Loucy (cell line): Measurements from ENCODE around the gene PDS5A.

ENCODE experiments used
- H2AFZ ChIP-seq: fragments of 200-600 bp; sonication (generic); 2 replicates; pipeline ENCODE4 v1.6.0; 2016; ENCODE audit warnings: antibody characterized with exemption, mild to moderate bottlenecking, low read length, moderate library complexity
- H3F3A ChIP-seq: fragments of 200-600 bp; 2 replicates; pipeline ENCODE4 v1.6.0; 2016; ENCODE audit warnings: antibody characterized with exemption, low read depth, mild to moderate bottlenecking
- H3K27me3 ChIP-seq: fragments of 200-600 bp; sonication (generic); 2 replicates; pipeline ENCODE4 v1.6.1; 2014; ENCODE audit warnings: low read length, mild to moderate bottlenecking; ENCODE audit not compliant: insufficient read depth, poor library complexity, severe bottlenecking
- H3K36me3 ChIP-seq: fragments of 200-600 bp; sonication (generic); 2 replicates; pipeline ENCODE4 v1.6.1; 2016; ENCODE audit warnings: low read length; ENCODE audit not compliant: insufficient read depth
- H3K4me1 ChIP-seq: fragments of 200-600 bp; sonication (generic); 2 replicates; pipeline ENCODE4 v1.5.1; 2014; ENCODE audit warnings: low read length, mild to moderate bottlenecking; ENCODE audit not compliant: insufficient read depth, poor library complexity, severe bottlenecking
- H3K4me2 ChIP-seq: fragments of 200-600 bp; sonication (generic); 2 replicates; pipeline ENCODE4 v1.6.0; 2014; ENCODE audit warnings: antibody characterized with exemption, low read length, low read depth, mild to moderate bottlenecking; ENCODE audit not compliant: poor library complexity, severe bottlenecking
- H3K4me3 ChIP-seq: fragments of 200-600 bp; sonication (generic); 2 replicates; pipeline ENCODE4 v1.5.1; 2014; ENCODE audit warnings: low read length, mild to moderate bottlenecking, mixed read lengths; ENCODE audit not compliant: poor library complexity, severe bottlenecking
- H3K79me2 ChIP-seq: fragments of 200-600 bp; sonication (generic); 2 replicates; pipeline ENCODE4 v1.6.1; 2014; ENCODE audit warnings: low read length; ENCODE audit not compliant: insufficient read depth
- H3K9ac ChIP-seq: fragments of 200-600 bp; sonication (generic); 2 replicates; pipeline ENCODE4 v1.6.0; 2014; ENCODE audit warnings: mild to moderate bottlenecking, low read depth, low read length, moderate library complexity; ENCODE audit not compliant: poor library complexity, severe bottlenecking
- H3K9me2 ChIP-seq: fragments of 200-600 bp; sonication (generic); replicated peaks from 2 replicates; pipeline ENCODE4 v1.6.1; 2016; ENCODE audit warnings: low read depth, low read length, mixed read lengths
- H3K9me3 ChIP-seq: fragments of 200-600 bp; sonication (generic); 2 replicates; pipeline ENCODE4 v1.6.1; 2014; ENCODE audit warnings: mild to moderate bottlenecking, antibody characterized with exemption, low read length, low read depth; ENCODE audit not compliant: insufficient read depth
- H4K20me1 ChIP-seq: fragments of 200-600 bp; sonication (generic); 2 replicates; pipeline ENCODE4 v1.6.0; 2014; ENCODE audit warnings: antibody characterized with exemption, low read length, mild to moderate bottlenecking; ENCODE audit not compliant: insufficient read depth, poor library complexity, severe bottlenecking
- EZH2phosphoT487 ChIP-seq: fragments of 200-600 bp; IDR thresholded peaks from 2 replicates; pipeline ENCODE4 v1.6.1; 2018; ENCODE audit warnings: antibody characterized with exemption, mild to moderate bottlenecking, moderate library complexity, borderline replicate concordance
- TF ChIP-seq, protein P1 (sequence below): fragments of 200-600 bp; sonication (generic); conservative IDR thresholded peaks from 2 replicates; pipeline ENCODE4 v1.5.1; 2014; ENCODE audit warnings: mild to moderate bottlenecking, antibody characterized with exemption, low read length

PDS5A gene

DNA sequence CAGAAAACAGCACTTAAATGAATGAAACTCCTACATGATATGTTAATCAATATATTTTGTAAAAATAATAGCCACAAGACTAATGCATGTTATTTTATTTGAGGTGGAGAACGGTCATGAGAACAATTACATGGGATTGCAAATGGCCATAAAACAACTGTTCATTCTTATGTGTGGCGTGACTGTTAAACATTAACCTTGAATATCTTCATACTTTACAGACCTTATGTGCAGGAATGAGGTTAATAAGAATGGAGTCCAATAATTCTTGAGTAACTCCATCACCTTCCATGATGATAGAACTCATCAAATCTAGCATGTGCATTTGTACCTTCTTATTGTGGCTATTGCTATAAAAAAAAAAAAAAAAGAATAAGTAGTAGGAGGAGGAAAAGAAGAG, 55.3 kb downstream of the PDS5A start:
- no peaks in the 10 kb centered on the region for H3K9me2 ChIP-seq
- no peaks in the 10 kb centered on the region for H3K27me3 ChIP-seq
- H3K79me2 ChIP-seq: peaks cover 6% of the 10 kb centered on the region; the same call in 1 of the 2 replicates
- no peak overlapping the region for H2AFZ ChIP-seq
- H3K9me3 ChIP-seq: no peaks in the 10 kb centered on the region
- TF ChIP-seq, protein P1, sequence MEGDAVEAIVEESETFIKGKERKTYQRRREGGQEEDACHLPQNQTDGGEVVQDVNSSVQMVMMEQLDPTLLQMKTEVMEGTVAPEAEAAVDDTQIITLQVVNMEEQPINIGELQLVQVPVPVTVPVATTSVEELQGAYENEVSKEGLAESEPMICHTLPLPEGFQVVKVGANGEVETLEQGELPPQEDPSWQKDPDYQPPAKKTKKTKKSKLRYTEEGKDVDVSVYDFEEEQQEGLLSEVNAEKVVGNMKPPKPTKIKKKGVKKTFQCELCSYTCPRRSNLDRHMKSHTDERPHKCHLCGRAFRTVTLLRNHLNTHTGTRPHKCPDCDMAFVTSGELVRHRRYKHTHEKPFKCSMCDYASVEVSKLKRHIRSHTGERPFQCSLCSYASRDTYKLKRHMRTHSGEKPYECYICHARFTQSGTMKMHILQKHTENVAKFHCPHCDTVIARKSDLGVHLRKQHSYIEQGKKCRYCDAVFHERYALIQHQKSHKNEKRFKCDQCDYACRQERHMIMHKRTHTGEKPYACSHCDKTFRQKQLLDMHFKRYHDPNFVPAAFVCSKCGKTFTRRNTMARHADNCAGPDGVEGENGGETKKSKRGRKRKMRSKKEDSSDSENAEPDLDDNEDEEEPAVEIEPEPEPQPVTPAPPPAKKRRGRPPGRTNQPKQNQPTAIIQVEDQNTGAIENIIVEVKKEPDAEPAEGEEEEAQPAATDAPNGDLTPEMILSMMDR: no peak
- no peak for TF ChIP-seq EZH2phosphoT487
- no peak overlapping the region for H3K4me3 ChIP-seq
- H3K4me2 ChIP-seq: no peak overlapping the region
- no peaks in the 10 kb centered on the region for H3F3A ChIP-seq
- no peak overlapping the region for H3K9ac ChIP-seq
- no peaks in the 10 kb centered on the region for H3K4me1 ChIP-seq
- peaks cover 10% of the 10 kb centered on the region for H4K20me1 ChIP-seq
- peaks cover 78% of the 10 kb centered on the region for H3K36me3 ChIP-seq

DNA sequence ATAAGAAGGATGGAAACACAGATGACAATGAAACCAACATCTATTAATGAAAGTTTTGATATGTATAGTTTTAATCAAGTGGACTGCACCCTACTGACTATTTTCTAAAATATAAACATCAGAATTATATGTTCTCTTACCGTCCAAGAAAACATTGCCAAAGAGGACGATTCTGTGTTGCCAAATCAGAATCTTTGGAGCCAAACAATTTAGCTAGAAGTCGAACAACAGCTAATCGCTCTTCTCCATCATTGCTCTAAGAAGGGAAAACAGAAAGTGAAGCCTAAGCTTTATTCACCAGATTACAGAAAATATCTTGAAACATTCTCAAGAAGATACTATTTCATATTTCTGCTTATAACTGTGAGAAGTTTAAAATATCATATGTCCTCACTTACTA, 64.2 kb downstream of the PDS5A start:
- no peaks in the 10 kb centered on the region for H3K4me1 ChIP-seq
- no peaks in the 10 kb centered on the region for H3F3A ChIP-seq
- H3K4me2 ChIP-seq: no peak overlapping the region
- TF ChIP-seq, protein P1: no peak
- TF ChIP-seq EZH2phosphoT487: no peak
- H2AFZ ChIP-seq: no peak overlapping the region
- H3K9me2 ChIP-seq: no peaks in the 10 kb centered on the region
- H3K4me3 ChIP-seq: no peak overlapping the region
- no peaks in the 10 kb centered on the region for H3K79me2 ChIP-seq
- no peaks in the 10 kb centered on the region for H3K27me3 ChIP-seq
- no peaks in the 10 kb centered on the region for H4K20me1 ChIP-seq
- H3K9ac ChIP-seq: no peak overlapping the region
- peaks cover 86% of the 10 kb centered on the region for H3K36me3 ChIP-seq
- no peaks in the 10 kb centered on the region for H3K9me3 ChIP-seq

DNA sequence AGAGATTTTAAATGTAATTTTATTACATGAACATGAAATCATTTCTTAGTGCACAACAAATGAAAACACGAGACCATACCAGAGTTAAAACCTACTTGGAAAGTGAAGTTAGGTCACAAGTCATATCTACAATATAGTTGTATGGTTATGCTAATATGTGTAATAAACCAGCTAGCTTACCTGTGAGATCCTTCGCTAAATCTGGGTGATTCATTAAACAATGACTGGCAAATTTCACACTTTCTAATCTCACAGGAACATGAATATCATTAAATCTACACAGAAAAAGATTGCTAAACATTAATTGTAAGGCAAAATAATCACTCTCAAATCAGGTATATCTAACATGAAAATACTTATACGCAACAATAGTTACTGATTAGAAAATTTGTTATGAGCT, 67.6 kb downstream of the PDS5A start:
- Histone ChIP-seq H2AFZ (no peak overlapping the region), H3K9ac (no peak overlapping the region), H3K4me3 (no peak overlapping the region), H3K9me3 (no peaks in the 10 kb centered on the region), H3K27me3 (no peaks in the 10 kb centered on the region), H3K4me2 (no peak overlapping the region), H3F3A (no peaks in the 10 kb centered on the region), H3K4me1 (no peaks in the 10 kb centered on the region), H3K79me2 (no peaks in the 10 kb centered on the region), H3K9me2 (no peaks in the 10 kb centered on the region), H4K20me1 (no peaks in the 10 kb centered on the region), H3K36me3 (peaks cover 76% of the 10 kb centered on the region)
- TF ChIP-seq EZH2phosphoT487: no peak
- TF ChIP-seq, protein P1: no peak
